DLD1 (cell line): ENCODE results near the gene XPO5.
"Not testable (repeated sequence)": the region's sequence is repeated elsewhere in the genome, so short reads cannot be mapped to it uniquely, and the experiment has no call there.

Source experiments
- in situ Hi-C: cut with HindIII; loops from 2 replicates; pipeline ENCODE4 v1.10.0; 2017; ENCODE audit warnings: low sequenced_read_pairs

XPO5 gene

DNA sequence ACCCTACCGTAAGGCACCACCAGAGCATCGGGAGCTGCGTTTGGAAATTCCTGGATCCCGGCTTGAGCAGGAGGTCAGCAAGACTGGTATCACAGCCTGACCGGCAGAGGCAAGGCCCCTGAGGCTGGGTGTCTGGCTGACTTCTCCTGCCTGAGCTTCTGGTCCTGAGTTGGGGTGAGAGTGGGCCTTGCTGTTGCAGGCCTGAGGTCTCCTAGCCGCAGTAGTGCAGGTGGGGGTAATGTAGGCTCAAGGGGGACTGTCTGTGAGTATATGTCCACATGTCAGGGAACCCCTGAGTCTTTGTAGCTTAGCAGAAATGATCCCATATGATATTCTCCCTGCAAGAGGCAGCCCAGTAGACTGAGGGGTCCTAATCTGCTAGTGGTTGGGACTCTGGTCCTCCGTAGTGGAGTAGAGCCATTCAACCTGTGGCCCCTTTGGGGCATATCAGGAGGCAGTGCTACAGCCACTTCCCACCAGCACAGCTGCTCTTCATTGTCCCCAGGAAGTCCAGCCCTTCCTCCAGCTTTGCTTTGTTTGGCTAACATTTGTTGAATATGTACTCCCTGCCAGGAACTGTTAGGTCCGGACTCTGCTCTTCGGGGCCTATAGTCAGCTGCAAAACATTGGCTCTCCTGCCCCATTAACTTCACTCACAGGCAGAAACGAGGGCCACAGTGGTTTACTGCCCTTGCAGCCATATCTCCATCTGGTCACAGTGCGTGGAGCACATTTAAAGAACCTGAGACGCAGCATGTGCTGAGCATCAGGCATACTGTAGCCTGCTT, 76.6 kb downstream of the XPO5 start:
- in situ Hi-C loops = no loop called here

DNA sequence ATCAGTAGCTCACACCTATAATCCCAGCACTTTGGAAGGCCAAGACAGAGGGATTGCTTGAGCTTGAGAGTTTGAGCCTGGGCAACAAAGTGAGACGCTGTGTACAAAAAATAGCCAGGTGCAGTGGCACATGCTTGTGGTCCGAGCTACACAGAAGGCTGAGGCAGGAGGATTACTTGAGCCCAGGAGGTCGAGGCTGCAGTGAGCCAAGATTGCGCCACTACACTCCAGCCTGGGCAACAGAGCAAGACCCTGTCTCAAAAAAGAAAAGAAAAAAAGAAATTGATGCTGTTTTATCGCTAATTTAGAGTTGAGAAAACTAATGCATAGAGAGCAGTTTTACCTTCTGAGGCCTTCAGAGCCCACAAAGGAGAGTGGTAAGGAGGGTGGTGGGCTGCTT, 77.5 kb downstream of the XPO5 start:
- in situ Hi-C loops = not testable (repeated sequence)

DNA sequence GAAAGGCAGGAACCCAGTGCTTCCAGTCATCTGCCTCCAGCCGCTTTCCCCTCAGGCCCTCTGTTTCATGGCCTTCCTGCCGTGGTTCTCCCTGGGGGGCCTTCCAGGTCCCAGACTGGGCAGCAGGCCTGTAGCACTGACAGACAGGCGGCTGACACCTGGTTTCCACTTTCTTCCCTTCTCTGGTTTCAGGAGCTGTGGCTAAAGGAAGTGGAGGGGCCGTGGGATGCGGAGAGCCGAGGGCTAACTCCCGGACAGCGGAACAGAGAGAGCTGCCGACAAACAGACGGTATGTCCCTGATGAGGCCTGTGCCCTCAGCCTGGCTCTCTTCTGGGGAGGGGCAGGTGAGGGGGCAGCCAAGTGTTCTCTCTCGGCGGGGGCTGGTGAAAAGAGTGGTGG, 78.1 kb downstream of the XPO5 start:
- in situ Hi-C loops = no loop called here

DNA sequence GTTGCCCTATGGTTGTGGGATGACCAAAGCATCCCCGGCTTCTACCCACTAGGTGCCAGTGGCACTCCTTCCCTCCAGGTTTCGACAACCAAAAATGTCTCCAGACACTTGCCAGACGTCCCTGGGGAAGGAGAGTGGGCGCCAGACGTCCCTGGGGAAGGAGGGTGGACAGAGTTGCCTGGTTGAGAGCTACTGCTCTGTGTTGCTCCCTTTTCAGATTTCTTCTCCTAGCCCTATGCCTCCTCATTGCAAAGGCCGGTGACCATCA, 78.8 kb downstream of the XPO5 start:
- in situ Hi-C loops = no loop called here

DNA sequence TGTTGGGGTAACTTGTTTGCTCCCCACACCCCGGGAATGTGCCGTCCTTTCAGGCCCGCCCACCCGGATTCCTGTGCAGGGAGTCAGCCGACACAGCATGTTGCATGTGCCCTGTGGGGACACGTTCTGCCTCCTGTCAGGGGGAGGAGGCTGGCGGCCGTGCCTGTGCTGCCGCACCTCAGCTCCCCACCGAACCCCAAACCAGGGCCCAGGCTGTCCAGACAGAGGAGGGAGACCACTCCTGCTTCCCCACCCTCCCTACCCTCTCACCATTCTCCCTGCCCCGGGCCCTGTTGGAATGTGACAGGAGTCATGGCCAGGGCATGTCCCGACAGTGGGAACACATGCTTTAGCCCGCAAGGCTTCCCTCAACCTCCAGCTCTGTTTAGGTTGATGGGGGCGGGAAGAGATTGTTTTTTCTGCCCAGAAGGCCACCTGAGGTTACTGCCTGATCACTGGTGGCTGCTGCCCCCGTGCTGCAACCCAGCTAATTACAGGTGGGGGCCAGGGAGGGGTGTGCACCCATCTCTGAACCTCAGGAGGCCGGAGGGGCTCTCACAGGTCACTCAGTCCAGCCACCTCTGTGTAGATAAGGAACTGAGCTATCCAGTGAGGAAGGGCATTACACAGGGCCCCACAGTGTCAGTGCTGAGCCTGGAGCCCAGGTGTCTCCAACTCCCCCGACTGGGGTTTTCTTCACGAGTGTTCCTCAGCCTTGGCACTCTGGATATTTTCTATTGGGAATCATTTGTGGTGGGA, 79.3 kb downstream of the XPO5 start:
- in situ Hi-C loops = no loop called here

DNA sequence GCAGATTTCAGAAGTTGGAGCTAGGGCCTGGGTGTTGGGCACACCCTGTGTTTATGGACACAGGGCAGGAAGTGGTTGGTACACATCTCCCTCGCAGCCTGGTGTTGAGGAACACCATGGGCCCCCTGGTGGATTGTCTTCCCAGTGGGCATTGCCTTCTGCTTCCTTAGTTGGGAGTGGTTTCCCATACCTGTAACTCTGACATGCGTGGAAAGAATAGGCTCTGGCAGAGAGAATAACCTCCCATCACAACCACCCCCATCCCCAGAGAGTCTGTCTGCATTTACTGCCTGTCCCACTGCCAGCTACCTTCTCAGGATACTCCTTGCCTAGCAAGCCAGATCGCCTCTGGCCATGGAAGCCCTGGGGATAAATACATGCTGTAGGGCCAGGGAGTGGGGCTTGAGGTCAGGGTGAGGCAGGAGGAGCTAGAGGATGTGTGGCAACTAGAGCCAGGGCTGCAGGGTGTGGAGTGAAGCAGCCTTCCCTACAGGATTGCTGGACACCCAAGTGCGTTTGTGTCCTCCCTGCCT, 80.4 kb downstream of the XPO5 start:
- in situ Hi-C loops = no loop called here

DNA sequence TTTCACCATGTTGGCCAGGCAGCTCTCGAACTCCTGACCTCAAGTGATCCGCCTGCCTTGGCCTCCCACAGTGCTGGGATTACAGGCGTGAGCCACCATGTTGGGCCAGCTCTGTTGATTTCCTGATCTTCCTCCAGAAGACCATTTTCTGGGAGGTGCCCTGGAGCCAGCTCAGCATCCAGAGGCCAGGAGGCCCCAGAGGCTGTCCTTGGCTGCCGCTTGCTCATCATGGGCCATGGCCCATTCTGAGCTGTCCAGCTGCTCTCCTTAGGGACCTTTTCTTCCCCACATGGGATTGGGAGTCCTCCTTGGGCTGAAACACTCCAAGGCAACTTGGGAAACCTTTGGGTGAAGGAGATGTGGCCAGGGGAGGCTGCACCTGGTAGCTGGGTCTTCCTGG, 81.1 kb downstream of the XPO5 start:
- in situ Hi-C loops = no loop called here

DNA sequence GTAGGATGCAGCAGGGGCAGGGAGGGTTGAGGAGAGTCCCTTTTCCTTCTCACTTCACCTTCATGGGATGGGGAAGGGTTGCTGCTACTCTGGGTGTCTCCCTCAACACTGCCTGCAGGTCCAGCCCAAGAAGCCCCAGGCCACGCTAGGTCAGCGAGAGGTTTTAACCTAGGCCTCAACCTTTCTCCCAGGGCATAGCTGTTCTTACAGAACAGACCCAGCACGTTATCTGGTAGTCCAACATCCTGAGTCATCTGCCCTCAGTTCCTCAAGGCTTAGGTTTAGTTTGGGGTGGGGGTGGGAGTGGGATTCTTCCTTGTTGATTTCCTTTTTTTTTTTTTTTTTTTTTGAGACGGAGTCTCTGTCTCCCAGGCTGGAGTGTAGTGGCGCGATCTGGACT, 81.5 kb downstream of the XPO5 start:
- in situ Hi-C loops = no loop called here

DNA sequence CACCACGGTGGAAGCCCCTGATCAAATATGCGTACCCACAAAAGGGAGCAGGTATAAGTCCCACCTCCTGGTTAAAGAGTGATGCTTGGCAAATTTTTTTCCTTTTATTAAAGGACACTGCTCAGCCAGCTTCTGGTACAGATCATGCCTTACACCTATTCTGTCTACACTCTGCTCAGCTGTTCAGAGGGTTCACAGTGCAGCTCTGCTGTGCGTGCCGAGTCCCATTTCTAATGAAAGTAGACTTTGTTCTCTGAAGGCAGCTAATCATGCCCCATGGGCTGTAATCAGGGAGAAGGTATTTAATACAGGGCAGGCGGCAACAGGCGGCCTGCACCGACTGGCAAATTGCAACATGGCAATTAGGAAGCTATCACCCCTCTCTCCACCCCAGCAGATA, 82.0 kb downstream of the XPO5 start:
- in situ Hi-C loops = no loop called here

DNA sequence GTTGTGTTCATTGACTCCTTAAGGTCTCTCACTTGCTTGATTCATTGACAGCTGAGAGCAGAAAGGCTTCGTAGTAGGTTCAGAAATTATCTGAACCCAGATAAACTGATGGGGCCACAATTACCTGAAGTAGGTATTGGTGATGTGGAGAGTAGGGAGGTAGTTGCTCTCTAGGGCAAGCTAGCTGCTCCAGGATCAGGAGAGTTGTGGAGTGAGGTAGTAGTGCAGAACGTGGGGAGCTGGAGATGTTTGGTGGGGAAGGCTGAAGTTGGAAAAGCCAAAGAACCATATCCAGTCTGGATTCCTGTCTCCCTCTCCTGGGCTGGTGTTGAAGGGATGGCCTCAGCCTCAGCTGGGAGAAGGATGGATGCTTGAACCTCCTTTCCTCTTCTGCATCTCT, 82.6 kb downstream of the XPO5 start:
- in situ Hi-C loops = no loop called here

DNA sequence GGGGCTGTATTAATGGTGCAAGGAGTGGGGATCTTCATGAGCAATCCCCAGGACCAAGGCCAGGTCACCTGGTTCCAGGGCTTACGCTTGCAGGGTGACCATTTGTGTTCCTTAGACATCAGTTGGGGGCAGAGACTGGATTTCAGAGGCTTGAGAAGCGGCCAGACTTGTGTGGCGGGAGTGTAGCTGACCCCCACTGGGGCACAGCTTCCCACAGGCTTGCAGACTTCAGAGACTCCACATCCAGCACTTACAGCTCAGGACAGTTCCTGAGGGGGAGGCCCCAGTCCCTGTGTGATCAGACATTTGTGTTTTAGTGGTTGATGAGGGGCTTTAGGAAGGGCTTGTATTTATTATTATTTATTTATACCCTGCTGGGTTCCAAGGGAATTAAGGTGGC, 83.2 kb downstream of the XPO5 start:
- in situ Hi-C loops = no loop called here

DNA sequence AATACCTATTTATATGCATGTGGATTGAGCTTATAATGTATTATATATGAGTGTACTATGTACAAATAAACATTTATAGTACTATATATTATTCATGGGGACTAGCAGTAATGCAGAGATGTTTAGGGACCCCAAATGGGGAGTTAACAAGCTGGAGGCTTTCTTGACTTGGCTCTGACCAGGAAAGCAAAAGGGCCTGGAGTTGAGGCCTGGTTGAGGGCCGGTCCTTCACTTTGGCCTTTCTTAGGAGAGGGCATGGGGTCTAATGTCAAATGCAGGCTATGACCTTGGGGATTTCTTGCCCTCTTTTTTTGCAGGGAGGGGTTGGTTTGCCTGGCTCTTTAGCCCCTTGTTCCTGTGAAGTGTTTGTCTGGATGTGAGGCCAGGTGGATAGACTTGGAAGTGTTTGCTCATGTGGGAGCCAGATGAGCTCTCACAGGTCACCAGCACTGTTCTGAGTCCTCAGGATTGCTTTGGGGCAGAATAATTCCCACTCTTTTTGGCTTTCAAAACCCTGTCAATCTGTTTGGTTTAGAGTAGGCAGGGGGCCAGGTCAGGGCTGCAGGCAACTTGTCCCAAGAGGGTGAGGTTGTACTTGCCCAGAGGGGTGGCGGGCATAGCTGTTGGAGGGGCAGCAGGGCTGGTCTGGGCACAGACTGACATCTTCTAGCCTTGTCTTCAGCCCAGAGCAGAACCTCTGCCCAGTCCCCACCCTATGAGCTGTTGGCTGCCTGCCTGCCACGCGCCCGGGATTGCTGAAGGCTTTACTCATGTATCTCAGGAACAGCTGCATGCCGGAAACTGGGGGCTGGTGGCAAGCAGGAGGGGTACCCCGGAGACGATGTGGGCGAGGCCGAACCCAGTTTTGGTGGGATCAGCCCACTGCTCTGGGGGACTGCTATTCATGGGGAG, 83.8 kb downstream of the XPO5 start:
- in situ Hi-C loops = no loop called here

DNA sequence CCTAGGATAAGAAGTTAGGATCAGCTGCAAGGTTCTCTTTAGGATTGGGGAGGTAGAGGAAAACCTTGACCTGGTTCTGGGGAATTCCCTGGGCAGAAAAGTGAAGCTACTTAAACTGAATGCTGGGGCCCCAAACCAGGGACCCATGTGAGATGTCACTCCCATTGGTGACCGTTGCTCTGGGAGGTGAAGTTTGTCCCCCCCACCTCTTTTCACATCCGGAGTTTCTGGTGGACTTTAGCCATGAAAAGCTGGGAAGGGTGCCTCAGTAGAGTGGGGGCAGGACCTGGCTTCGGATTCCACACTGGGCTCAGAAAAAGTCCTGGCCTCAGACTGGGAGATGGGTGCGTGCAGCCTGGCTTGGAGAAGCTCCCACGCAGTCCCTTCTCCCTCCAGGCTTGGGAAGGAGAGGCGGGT, 85.3 kb downstream of the XPO5 start:
- in situ Hi-C loops = no loop called here

DNA sequence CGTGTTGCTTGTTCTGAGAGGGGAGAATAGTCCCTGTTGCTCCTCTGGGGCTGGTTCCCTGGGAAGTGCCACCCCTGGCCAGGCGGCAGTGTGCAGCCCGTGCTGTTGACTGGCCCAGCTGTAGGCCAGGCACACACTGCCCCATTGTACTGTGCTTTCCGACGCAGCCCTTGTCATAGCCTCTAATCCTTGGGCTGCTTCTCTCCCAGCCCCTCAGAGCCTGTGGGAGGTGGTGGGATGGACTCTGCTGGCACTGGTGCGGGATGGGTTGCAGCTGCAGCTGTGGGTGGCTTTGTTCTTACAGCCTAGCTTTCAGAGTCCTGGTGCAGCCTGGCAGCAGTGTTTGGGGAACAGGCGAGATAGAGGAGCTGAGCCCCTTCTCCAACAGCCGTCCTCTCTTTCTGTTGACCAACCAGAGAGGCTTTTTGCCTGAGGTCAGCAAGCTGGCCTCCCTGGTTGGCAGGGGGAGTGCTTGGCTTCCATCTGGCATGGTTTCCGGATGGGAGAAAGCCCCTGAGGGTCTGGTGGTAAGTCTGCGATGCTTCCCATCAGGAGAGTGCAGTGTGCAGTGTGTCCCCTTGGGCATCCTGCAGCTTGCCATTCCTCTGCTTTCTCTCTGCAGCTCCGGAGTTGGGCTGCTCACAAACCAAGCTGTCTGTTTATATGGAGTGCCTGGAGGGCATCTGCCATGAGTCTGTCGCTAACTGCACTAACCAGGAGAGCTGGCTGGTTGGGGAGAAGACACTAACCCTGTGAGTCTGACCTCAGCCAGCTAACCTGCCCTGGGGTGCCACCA, 86.4 kb downstream of the XPO5 start:
- in situ Hi-C loops = no loop called here

DNA sequence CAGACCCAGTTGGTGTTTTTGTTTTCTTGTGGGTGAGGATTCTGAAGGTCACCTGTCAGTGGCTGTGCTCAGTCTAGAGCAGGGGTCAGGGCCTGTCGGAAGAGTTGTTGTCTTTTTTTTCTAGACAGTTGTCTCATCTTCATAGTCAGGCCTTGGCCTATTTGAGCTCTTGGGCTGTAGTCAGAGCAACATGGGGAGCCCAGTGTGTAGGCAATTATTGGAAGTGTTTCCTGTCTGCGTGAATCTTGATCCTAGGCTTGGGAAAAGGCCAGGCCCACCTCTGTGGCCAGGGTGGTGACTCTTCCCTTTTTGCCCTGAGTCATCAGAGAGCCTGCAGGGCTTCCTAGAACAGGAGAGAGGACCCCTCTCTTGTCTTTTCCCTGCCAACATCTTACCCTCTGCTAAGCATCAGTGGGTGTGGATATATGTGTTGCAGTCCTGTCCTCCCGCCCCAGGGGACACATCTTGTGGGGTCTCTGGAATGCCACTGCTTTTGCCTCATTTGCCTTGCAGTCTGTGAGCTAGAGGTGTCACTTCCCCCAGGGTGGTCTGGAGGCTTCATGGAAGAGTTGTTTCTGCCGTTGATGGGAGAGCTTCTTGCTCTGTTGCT, 87.1 kb downstream of the XPO5 start:
- in situ Hi-C loops = no loop called here

DNA sequence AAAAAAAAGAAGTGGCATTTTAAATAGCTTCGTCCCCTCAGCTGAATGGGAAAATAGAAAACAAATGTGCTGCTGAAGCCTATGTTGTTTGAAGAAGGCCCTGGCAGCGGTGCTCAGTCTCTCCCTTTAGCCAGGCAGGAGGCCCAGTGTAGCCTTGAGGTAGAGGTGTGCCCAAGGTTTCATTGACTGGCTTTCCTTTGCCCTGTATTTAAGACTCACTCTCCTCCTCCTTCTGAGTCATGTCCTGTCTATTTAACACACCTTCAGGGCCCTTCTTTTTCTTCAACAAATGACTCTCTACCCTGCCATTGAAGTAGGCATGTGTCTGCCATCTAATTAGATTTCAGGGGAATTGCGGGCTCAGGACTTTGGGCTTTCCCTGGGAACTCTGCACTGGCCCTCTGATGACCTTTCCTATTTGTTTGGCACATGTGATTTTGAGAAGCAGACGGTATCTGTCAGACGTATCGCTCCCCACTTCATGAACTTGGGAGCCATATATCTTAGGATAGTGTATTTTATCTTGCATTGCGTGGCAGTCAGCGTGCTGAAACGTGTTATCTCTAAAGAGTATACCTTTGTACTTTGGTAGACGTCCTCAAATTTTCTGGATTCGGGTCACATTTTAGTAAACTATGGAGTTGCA, 94.1 kb downstream of the XPO5 start:
- in situ Hi-C loops = no loop called here

DNA sequence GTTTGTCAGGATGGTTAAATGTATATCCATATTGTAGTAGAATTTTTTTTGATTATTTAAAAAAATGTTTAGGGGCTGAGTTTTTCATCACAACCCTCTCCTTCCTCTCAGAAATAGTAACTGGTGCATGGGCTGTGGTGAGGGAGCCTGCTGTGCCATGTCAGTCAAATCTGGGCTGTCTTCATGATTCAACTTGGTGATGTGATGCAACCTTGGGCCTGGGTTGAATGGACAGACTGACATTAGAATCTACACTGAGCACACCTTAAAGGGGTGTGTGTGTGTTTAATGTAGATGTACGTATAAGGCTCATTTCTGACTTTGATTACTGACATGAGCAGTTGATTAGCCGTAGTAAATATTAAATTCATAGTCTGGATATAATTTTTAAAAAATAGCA, 94.8 kb downstream of the XPO5 start:
- in situ Hi-C loops = no loop called here

DNA sequence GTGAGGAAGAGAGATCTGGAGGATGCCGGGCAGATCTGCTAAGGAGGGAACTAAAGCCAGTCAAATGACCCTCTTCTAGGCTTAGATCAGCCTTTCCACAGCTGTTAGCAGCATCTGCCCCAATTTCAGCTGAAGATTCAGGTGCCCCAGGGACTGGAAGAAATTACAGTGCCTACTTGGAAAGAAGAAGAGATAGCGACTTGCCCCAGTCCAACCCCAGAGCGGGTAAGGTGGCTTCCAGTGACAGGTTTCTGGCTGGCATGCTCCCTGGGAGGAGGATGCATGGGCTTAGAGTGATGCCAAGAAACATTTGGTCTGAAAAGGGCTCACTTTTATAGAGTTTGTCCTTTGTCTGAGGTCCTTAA, 97.8 kb downstream of the XPO5 start:
- in situ Hi-C loops = no loop called here

DNA sequence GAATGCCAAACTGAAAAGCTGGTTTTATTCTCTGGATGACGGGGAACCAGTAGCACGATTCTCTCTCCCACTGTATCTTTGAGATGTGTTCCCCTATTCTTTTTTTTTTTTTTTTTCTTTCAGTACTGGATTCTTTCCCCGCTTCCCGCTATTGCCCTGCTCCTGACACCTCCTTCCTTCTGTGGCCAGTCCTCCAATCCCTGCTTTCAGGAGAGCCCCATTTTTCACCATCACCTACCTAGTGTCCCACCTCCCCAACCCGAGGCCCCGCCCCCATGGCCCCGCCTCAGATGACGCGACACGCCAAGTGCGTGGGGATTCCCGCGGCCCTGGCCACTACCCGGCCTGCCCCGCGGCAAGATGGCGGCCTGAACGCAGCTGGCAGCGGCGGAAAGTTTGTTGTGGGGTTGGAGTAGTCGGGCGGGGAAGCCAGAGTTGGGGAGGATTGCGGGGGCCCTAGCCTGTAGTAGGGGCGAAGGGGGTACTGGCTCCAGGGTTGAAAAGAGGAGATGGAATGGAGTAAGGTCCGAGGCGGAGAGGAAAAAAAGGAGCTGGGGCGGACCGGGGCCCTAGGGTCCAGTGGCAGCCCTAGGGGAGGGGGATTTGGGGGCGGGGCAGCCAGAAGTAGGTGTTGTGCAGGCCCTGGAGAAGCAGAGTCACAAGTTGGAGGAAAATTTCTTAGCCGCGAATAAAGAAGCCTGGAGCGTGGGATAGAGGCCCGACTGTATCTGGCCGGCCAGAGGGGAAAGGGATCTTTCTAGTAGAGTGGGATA, 98.4 kb downstream of the XPO5 start, which contains the start of gene TJAP1:
TJAP1 (plus strand) TSS at position 336 of the 773 bp plus-strand sequence. CDS start 21,432 bp downstream, outside the sequence.
- in situ Hi-C loops = no loop called here
